Liver (tissue), 3 donors: ENCODE results near the gene FNDC7.

Experiments used
- ATF3 ChIP-seq: IDR thresholded peaks from 2 replicates; pipeline ENCODE4 v1.6.1; 2016; ENCODE audit warnings: antibody characterized with exemption
- CTCF ChIP-seq: fragments of 150-350 bp; IDR thresholded peaks from 2 replicates; pipeline ENCODE4 v1.5.1; 2017; ENCODE audit warnings: improper control_type of control experiment, low read depth, low read length; ENCODE audit not compliant: missing input control
- GABPA ChIP-seq, 2 donors: IDR thresholded peaks in 1 of 2; conservative IDR thresholded peaks in 1 of 2; 2 replicates each; pipeline ENCODE4 v1.6.1; 2016; ENCODE audit warnings: antibody characterized with exemption in 2 of 2, mild to moderate bottlenecking in 1 of 2, moderate library complexity in 1 of 2
- HNF4G ChIP-seq: IDR thresholded peaks from 2 replicates; pipeline ENCODE4 v1.6.1; 2016; ENCODE audit warnings: antibody characterized with exemption
- MAX ChIP-seq: IDR thresholded peaks from 2 replicates; pipeline ENCODE4 v1.6.1; 2016; ENCODE audit warnings: antibody characterized with exemption
- NR2F2 ChIP-seq: IDR thresholded peaks from 2 replicates; pipeline ENCODE4 v1.6.1; 2016; ENCODE audit warnings: antibody characterized with exemption
- RAD21 ChIP-seq, 2 donors: IDR thresholded peaks; 2 replicates each; pipeline ENCODE4 v1.6.1; 2016; ENCODE audit warnings: antibody characterized with exemption in 2 of 2, mild to moderate bottlenecking in 2 of 2
- REST ChIP-seq: IDR thresholded peaks from 2 replicates; pipeline ENCODE4 v1.6.1; 2016; ENCODE audit warnings: antibody characterized with exemption, mild to moderate bottlenecking
- TAF1 ChIP-seq: conservative IDR thresholded peaks from 2 replicates; pipeline ENCODE4 v1.6.1; 2016; ENCODE audit warnings: antibody characterized with exemption, mild to moderate bottlenecking
- YY1 ChIP-seq: IDR thresholded peaks from 2 replicates; pipeline ENCODE4 v1.6.1; 2016; ENCODE audit warnings: antibody characterized with exemption, mild to moderate bottlenecking
- donor health status: healthy.
- donor health status: healthy.

GRCh38 chr1:108750476-108751181, 37.9 kb downstream of the FNDC7 start:
- TF ChIP-seq CTCF = no peak
- TF ChIP-seq TAF1 = no peak
- TF ChIP-seq REST = no peak
- no peak for TF ChIP-seq YY1
- no peak for TF ChIP-seq GABPA (IDR thresholded peaks at IDR 0.05 in 1 of 2, conservative IDR thresholded peaks at IDR 0.05 in 1 of 2)
- TF ChIP-seq RAD21 (IDR thresholded peaks at IDR 0.05) = no peak
- no peak for TF ChIP-seq NR2F2
- TF ChIP-seq HNF4G = no peak
- no peak for TF ChIP-seq MAX
- no peak for TF ChIP-seq ATF3
